HCT116 (cell line): ENCODE results near the gene KLHL17.

ENCODE experiments used
- CEBPB ChIP-seq: IDR thresholded peaks from 2 replicates; pipeline ENCODE4 v1.6.1; 2012; ENCODE audit warnings: low read depth
- ELF1 ChIP-seq: IDR thresholded peaks from 2 replicates; pipeline ENCODE4 v1.6.1; 2012; ENCODE audit warnings: low read depth, borderline replicate concordance
- EZH2 ChIP-seq: fragments of 200-600 bp; sonication (generic); IDR thresholded peaks from 2 replicates; pipeline ENCODE4 v1.6.1; 2017; ENCODE audit warnings: antibody characterized with exemption, mixed run types
- EZH2phosphoT487 ChIP-seq: fragments of 200-600 bp; IDR thresholded peaks from 2 replicates; pipeline ENCODE4 v1.6.1; 2018; ENCODE audit warnings: antibody characterized with exemption, borderline replicate concordance
- MAX ChIP-seq: IDR thresholded peaks from 2 replicates; pipeline ENCODE4 v1.6.1; 2012
- POLR2A ChIP-seq: IDR thresholded peaks from 2 replicates; pipeline ENCODE4 v1.7.0; 2011; ENCODE audit warnings: borderline replicate concordance; ENCODE audit not compliant: insufficient read depth, insufficient read length; ENCODE audit errors: extremely low read depth
- ZBTB33 ChIP-seq: IDR thresholded peaks from 2 replicates; pipeline ENCODE4 v1.6.1; 2011; ENCODE audit warnings: mild to moderate bottlenecking, low read length, moderate library complexity; ENCODE audit not compliant: insufficient replicate concordance; ENCODE audit errors: extremely low read depth
- TF ChIP-seq, protein P1 (sequence below), 3 experiments: fragments of 200-600 bp in 1 of 3; sonication (generic) in 1 of 3; IDR thresholded peaks in 2 of 3; conservative IDR thresholded peaks in 1 of 3; 2 replicates each; pipeline ENCODE4 v1.5.1; 2012 to 2017; ENCODE audit warnings: low read depth in 2 of 3, low read length in 2 of 3, antibody characterized with exemption in 1 of 3, borderline replicate concordance in 1 of 3, control low read depth in 1 of 3, mild to moderate bottlenecking in 1 of 3, mixed read lengths in 1 of 3, mixed run types in 1 of 3, moderate library complexity in 1 of 3; ENCODE audit not compliant: insufficient read depth in 1 of 3

DNA sequence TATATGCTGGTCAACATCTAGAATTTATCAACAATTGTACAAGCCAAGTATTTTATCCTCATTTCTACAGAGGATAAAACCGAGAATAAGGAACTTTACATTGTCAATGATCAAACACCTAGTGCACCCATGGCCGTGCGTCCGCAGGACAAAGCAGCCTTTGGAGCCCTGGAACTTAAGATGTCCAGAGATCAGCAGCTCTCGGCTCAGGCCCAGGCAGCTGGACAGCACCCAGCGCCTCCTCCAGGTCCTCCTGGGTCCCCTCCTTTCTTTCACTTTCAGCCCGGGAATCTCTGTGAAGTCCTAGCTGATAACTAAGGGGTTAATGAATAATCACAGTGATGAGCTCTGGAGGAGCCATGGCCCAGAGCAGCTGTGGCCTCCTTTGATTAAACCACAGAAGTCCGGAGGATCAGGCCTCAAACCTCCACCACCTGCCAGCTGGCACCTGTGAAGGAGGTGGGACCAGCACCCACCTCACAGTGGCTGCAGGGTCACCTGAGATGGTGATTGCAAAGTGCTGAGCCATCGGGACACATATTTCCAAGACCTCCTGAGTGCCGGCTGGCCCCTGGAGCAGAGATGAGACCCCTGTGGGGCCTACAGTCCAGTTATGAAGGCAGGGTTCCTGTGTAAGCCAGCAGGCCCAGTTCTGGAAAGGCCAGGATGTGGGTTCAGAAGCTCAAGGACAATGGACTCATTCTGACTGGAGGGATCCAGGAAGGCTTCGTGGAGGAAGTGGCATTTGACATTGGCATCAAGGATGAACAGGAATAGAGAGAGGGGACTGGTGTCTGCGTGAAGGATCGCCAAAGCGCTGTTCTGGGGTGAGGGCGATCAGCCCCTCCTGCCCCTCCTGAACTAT is 48.3 kb upstream of the KLHL17 start:
- TF ChIP-seq CEBPB (no peak), MAX (no peak), EZH2 (no peak), ELF1 (no peak), EZH2phosphoT487 (no peak), POLR2A (no peak), ZBTB33 (no peak)
- TF ChIP-seq, protein P1, sequence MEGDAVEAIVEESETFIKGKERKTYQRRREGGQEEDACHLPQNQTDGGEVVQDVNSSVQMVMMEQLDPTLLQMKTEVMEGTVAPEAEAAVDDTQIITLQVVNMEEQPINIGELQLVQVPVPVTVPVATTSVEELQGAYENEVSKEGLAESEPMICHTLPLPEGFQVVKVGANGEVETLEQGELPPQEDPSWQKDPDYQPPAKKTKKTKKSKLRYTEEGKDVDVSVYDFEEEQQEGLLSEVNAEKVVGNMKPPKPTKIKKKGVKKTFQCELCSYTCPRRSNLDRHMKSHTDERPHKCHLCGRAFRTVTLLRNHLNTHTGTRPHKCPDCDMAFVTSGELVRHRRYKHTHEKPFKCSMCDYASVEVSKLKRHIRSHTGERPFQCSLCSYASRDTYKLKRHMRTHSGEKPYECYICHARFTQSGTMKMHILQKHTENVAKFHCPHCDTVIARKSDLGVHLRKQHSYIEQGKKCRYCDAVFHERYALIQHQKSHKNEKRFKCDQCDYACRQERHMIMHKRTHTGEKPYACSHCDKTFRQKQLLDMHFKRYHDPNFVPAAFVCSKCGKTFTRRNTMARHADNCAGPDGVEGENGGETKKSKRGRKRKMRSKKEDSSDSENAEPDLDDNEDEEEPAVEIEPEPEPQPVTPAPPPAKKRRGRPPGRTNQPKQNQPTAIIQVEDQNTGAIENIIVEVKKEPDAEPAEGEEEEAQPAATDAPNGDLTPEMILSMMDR (IDR thresholded peaks at IDR 0.05 in 2 of 3, conservative IDR thresholded peaks at IDR 0.05 in 1 of 3; ENCODE audit: borderline replicate concordance in 1 of 3, insufficient read depth in 1 of 3, low read depth in 2 of 3, low read length in 2 of 3): no peak
